GDM1 (cell line): Measurements from ENCODE around the gene NDUFS1.
"Not testable (repeated sequence)": the region's sequence is repeated elsewhere in the genome, so short reads cannot be mapped to it uniquely, and the experiment has no call there.

Experiments used
- DNase-seq: peaks from one replicate; lab custom pipeline; 2025; lab: John Stamatoyannopoulos, UW

The NDUFS1 gene

GRCh38 chr2:206159346-206160124, at the start of gene NDUFS1, which contains the start of gene EEF1B2:
NDUFS1 (minus strand) TSS chr2:206159444; CDS start chr2:206153678, 5,766 bp downstream.
EEF1B2 (plus strand) TSS chr2:206159895; CDS start chr2:206159980, 85 bp downstream.
- DNase-seq = peak; percentile 96

DNA sequence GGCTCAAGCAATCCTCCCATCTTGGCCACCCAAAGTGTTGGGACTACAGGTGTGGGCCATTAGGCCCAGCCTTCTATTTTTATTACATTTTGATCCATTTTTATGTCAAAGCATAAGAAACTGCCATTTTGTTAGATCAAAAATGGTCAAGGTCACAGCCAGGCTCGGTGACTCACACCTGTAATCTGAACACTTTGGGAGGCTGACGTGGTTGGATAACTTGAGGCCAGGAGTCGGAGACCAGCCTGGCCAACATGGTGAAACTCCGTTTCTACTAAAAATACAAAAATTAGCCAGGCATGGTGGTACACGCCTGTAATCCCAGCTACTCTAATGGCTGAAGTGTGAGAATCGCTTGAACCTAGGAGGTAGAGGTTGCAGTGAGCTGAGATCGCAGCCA, 49.7 kb upstream of the NDUFS1 start:
- no peak for DNase-seq

DNA sequence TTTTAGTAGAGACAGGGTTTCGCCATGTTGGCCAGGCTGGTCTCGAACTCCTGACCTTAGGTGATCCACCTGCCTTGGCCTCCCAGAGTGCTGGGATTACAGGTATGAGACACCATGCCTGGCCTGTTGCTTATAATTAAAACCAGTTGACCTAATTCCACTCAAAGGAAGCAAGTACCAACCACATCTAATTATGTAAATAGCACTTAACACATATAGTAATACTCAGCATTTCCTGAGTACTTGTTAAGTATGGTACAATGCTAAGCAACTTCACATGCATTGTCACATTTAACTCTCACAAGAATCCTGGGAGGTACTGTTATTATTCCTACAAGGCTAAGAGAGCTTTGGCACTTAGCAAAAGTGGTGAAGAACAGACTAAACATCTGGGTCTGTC, 48.1 kb upstream of the NDUFS1 start:
- DNase-seq = not testable (repeated sequence)

DNA sequence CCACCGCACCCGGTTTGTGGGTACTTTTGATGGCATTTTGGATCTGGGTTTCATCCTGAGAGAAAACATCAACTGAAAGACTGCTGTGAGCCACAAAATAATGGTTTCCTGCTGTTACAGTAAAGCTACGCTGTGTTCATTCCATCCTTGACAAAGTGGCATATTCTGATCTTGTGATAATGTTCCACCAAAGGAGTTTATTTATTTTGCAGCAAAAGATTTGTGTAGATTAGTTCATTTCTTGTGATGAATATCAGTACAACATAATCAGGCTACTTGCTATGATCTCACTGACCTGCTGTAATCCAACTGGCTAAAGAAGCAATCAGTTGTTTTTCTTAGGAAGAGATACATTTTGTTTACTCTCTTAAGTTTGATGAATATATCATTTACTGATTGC, 45.5 kb upstream of the NDUFS1 start:
- no peak for DNase-seq

- DNase-seq = no peak
These were observed 44.1 kb upstream of the NDUFS1 start for GRCh38 chr2:206203331-206203730.

DNA sequence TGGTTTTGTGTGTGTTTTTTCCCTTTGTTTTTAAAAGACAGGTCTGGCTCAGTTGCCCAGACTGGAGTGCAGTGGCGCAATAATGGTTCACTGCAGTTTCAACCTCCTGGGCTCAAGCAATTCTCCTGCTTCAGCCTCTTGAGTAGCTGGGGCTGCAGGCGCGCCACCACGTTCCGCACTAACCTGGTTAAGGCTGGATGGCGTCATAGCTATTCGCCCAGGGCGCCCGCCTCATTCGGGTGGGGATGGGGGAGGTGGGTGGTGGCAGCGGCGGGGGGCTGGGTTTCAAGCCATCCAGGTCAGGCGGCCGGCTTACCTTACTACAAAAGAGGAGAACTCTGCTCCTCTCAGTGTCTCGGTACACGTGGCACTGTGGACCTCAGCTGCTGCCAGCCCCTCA, 43.2 kb upstream of the NDUFS1 start:
- no peak for DNase-seq

- DNase-seq = no peak
These were observed 42.0 kb upstream of the NDUFS1 start for GRCh38 chr2:206201075-206201848.

DNA sequence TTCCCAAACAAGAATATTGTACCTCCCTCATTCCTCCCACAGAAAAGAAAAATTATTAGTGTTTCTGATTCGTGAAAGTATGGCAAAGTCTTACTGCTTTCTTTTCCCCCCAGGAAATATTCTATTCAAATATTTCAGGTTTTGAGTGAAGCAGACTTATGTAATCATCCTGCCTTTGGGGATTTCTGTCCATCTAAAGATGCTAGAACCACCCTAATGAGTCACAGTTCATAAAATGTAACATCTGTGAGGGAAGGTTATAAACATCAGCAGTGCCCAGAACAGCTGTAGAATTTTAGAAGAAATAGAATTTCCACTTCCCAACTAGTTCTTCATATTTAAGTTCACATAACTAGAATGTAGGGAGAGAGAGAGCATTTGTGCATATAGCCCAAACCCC, 39.4 kb upstream of the NDUFS1 start:
- no peak for DNase-seq

DNA sequence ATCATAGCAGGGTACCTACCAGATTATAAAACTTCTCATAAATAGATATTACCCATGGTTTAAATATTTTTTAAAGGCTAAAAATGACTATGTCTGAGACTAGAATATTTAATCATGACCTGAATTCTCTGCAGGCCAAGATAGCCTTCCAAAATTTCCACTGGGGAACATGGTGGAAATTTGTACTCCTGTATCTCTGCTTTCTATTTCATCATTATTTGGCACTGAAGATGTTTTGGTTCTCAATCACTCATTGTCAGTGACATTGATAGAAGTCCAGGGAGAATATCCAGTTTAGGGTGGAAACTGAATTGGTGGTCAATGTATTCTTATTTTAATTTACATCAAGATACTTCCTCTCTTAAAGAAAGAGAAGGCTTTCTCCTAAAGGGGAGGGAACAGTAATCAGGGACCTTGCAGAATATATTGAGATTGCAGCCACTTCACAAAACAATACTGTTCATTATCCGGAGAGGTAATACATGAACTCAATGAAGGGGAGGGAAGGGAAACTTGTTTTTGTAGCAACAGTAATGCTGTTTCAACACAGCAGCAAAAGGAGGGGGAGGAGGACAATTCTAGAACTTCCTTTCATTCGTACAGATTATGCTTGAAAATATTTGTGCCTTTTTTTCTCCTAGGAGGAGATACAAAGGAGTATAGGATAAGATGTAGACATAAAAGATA, 34.6 kb upstream of the NDUFS1 start:
- DNase-seq = no peak

GRCh38 chr2:206192157-206192556, 32.9 kb upstream of the NDUFS1 start:
- no peak for DNase-seq

DNA sequence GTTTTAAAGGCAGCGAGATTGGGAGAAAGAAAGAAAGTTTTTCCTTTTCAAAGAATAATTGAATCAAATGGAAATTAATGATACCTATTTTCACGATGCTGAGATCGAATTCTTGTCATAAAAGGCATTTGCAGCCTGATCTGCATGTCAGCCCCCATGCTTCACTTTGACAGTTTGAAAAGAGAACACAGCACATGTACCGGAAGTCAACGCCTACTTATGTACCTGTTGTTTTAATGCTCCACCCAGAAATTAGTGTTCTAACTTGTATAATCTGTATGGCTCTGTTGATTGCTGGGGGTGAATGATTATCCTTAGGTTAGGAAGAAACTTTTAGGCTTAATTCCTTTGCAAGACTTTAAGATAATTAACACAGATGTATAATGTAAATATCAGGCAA, 31.4 kb upstream of the NDUFS1 start:
- no peak for DNase-seq

DNA sequence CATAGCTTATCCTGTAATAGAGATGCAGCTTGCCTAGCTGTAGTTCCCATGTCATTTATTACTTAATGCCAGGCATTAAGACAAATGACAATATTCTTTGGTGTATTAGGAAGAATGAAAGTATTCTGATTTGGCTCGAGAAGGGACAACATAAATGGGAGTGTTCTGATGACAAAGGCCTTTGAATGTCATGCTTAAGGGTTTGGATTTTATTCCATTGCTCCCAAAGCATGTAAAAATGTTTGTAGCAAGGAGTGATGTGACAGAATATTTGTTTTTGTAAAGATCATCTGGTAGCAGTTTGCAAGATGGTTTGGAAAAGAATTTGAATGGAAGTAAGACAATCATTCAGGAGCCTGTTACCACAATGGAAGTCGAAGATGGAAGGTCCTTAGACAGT, 30.9 kb upstream of the NDUFS1 start:
- DNase-seq = no peak

DNA sequence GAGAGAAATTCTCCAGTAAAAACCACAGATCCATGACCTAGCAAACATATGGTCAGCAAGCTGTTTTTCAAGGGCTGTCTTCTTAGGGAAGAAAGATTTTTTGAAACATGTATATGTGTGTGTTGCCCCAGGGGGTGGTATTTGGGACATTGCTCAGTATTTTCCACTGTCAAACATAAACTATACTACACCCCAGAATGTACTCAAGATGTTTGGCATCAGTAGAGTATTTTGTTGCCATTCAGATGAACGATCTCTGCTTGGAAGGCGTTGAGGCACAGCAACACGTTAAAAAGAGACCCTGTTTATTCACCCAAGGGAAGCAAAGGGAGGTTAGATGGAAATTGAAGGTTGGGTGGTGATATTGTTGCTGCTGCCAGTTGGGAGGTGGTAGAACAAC, 30.4 kb upstream of the NDUFS1 start:
- no peak for DNase-seq

DNA sequence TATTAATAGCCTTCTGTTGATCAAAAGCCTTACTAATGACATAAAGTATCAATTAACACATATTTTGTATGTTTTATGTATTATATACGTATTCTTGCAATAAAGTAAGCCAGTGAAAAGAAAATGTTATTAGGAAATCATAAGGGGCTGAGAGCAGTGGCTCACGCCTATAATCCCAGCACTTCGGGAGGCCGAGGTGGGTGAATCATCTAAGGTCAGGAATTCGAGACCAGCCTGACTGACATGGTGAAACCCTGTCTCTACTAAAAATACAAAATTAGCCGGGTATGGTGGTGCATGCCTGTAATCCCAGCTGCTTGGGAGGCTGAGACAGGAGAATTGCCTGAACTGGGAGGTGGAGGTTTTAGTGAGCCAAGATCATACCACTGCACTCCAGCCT, 22.3 kb upstream of the NDUFS1 start:
- not testable (repeated sequence) for DNase-seq

DNA sequence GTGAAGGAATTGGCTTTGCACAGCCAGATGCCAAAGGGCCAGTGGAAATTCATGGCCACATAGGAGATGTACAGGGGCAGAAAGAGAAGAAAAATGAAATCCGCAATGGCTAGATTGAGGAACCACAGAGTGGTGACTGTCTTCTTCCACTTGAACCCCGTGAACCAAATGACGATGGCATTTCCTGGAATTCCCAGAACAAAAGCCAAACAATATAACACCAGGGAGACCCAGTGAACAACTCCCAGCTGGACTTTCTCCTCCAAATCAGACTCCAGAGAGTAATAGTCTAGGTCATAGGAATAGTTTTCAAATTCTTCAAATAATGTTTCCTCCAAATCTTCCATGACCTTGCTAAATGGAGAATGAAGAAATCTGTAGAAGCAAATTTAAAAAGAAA, 17.7 kb upstream of the NDUFS1 start:
- DNase-seq = no peak

- DNase-seq = no peak
These were observed 16.9 kb upstream of the NDUFS1 start for GRCh38 chr2:206176121-206176520.

- no peak for DNase-seq
These were observed 13.9 kb upstream of the NDUFS1 start for GRCh38 chr2:206173147-206173546.

DNA sequence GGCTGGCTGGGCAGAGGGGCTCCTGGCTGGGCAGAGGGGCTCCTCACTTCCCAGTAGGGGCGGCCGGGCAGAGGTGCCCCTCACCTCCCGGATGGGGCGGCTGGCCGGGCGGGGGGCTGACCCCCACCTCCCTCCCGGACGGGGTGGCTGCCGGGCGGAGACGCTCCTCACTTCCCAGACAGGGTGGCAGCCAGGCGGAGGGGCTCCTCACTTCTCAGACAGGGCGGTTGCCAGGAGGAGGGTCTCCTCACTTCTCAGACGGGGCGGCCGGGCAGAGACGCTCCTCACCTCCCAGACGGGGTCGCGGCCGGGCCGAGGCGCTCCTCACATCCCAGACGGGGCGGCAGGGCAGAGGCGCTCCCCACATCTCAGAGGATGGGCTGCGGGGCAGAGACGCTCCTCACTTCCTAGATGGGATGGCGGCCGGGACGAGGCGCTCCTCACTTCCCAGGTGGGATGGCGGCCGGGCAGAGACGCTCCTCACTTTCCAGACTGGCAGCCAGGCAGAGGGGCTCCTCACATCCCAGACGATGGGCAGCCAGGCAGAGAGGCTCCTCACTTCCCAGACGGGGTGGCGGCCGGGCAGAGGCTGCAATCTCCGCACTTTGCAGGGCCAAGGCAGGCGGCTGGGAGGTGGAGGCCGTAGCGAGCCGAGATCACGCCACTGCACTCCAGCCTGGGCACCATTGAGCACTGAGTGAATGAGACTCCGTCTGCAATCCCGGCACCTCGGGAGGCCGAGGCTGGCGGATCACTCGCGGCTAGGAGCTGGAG, 12.6 kb upstream of the NDUFS1 start:
- not testable (repeated sequence) for DNase-seq

DNA sequence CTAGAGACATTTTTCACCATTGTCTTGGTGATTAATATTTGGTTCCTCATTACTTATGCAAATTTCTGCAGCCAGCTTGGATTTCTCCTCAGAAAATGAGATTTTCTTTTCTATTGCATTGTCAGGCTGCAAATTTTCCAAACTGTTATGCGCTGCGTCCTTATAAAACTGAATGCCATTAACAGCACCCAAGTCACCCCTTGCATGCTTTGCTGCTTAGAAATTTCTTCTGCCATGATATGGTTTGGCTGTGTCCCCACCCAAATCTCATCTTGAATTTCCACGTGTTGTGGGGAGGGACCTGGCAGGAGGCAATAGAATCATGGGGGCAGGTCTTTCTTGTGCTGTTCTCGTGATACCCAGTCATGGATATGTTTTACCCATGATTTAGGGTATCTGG, 9.0 kb upstream of the NDUFS1 start:
- not testable (repeated sequence) for DNase-seq

DNA sequence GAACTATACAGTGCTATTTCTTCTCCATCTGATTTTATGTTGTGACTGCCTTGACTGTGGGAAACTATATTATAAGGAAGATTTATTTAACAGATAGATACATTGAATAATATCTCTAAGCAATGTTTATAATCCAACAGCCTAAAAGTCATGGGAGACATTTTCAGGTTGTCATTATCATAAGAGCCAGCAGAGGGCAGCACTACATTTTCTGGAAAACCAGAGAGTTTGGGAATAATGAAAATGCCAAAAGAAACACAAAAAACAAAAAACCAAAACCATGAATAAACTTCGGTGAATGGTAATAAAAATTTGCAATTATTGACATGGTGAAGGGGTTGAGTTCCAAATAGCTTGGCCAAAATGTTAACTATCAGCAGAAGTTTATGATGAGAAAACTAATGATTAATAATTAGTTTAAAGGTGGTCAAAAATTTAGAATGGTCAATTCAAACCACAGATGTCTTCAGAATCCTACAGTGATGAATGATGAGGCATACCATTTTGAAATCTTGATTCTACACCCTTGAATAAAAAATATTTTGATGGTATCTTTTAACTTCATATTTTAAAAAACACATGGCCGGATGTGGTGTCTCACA, 5.1 kb upstream of the NDUFS1 start:
- DNase-seq = no peak

DNA sequence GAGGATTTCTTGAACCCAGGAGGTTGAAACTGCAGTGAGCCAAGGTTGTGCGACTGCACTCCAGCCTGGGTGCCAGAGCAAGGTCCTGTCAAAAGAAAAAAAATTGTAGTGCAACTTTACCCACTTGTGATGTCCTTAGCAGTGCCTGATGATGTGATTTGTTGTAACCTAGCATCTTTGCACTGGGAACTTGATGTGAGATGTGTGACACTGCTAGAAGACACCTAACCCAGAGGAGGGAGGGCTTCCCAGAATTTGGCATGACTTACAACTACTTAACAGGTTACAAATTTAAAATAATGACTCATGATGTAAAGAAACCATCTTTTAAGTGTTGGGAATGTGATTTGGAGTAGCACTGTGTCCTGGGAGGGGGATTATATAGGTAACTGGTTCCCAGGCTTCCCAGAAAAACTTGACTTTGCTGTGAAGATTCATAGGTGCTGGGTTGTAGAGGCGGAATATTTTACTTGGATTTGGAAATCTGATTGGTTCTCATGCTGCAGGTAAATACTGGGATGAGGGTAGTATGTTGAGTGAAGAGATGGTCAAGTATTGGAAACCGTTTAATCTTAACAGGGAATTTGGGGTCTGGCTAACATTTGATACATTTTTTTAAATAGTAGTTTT, 4.1 kb upstream of the NDUFS1 start:
- DNase-seq = no peak
